ENCODE measurements around the gene MAST4.

MAST4 gene

GRCh38 chr5:66891184-66891925 is 295.2 kb downstream of the MAST4 start:
- Histone ChIP-seq H2AFZ (ENCODE audit: low read length) (no peak overlapping the region), H3F3A (ENCODE audit: insufficient read depth, low read length) (no peaks in the 10 kb centered on the region), H3K27ac (ENCODE audit: low read length) (no peak overlapping the region), H3K9ac (ENCODE audit: low read length) (no peak overlapping the region), H4K20me1 (ENCODE audit: insufficient read depth, low read length) (no peaks in the 10 kb centered on the region), H3K4me3 (ENCODE audit: low read length) (no peak overlapping the region), H3K9me2 (replicated peaks; ENCODE audit: insufficient read depth, low read length) (no peaks in the 10 kb centered on the region), H3K27me3 (replicated peaks; ENCODE audit: insufficient read depth, low read length) (no peaks in the 10 kb centered on the region), H3K4me2 (ENCODE audit: low read depth, low read length) (no peak overlapping the region), H3K79me2 (ENCODE audit: low read length) (no peaks in the 10 kb centered on the region), H3K4me1 (ENCODE audit: low read length) (no peaks in the 10 kb centered on the region), H3K9me3 (replicated peaks; ENCODE audit: insufficient read depth, low read length) (no peaks in the 10 kb centered on the region), H3K36me3 (replicated peaks; ENCODE audit: insufficient read depth, low read length) (no peaks in the 10 kb centered on the region)
- DNase-seq, result no peak
- TF ChIP-seq EZH2phosphoT487 (IDR thresholded peaks at IDR 0.05; ENCODE audit: low read length) (no peak), EZH2 (optimal IDR thresholded peaks at IDR 0.05; ENCODE audit: low read depth, low read length) (no peak)
- TF ChIP-seq, protein P1, sequence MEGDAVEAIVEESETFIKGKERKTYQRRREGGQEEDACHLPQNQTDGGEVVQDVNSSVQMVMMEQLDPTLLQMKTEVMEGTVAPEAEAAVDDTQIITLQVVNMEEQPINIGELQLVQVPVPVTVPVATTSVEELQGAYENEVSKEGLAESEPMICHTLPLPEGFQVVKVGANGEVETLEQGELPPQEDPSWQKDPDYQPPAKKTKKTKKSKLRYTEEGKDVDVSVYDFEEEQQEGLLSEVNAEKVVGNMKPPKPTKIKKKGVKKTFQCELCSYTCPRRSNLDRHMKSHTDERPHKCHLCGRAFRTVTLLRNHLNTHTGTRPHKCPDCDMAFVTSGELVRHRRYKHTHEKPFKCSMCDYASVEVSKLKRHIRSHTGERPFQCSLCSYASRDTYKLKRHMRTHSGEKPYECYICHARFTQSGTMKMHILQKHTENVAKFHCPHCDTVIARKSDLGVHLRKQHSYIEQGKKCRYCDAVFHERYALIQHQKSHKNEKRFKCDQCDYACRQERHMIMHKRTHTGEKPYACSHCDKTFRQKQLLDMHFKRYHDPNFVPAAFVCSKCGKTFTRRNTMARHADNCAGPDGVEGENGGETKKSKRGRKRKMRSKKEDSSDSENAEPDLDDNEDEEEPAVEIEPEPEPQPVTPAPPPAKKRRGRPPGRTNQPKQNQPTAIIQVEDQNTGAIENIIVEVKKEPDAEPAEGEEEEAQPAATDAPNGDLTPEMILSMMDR (IDR thresholded peaks at IDR 0.05; ENCODE audit: low read length), result no peak

GRCh38 chr5:66892716-66893115 is 296.5 kb downstream of the MAST4 start:
- Histone ChIP-seq H3K9me3 (replicated peaks; ENCODE audit: insufficient read depth, low read length) (no peaks in the 10 kb centered on the region), H4K20me1 (ENCODE audit: insufficient read depth, low read length) (no peaks in the 10 kb centered on the region), H3K4me1 (ENCODE audit: low read length) (no peaks in the 10 kb centered on the region), H3K4me3 (ENCODE audit: low read length) (no peak overlapping the region), H3K27ac (ENCODE audit: low read length) (no peak overlapping the region), H3K27me3 (replicated peaks; ENCODE audit: insufficient read depth, low read length) (no peaks in the 10 kb centered on the region), H3K9me2 (replicated peaks; ENCODE audit: insufficient read depth, low read length) (no peaks in the 10 kb centered on the region), H3K36me3 (replicated peaks; ENCODE audit: insufficient read depth, low read length) (no peaks in the 10 kb centered on the region), H3K79me2 (ENCODE audit: low read length) (no peaks in the 10 kb centered on the region), H3F3A (ENCODE audit: insufficient read depth, low read length) (no peaks in the 10 kb centered on the region), H3K4me2 (ENCODE audit: low read depth, low read length) (no peak overlapping the region), H2AFZ (ENCODE audit: low read length) (no peak overlapping the region), H3K9ac (ENCODE audit: low read length) (no peak overlapping the region)
- no peak for DNase-seq
- TF ChIP-seq, protein P1 (IDR thresholded peaks at IDR 0.05; ENCODE audit: low read length), result no peak
- TF ChIP-seq EZH2phosphoT487 (IDR thresholded peaks at IDR 0.05; ENCODE audit: low read length), result no peak

DNA sequence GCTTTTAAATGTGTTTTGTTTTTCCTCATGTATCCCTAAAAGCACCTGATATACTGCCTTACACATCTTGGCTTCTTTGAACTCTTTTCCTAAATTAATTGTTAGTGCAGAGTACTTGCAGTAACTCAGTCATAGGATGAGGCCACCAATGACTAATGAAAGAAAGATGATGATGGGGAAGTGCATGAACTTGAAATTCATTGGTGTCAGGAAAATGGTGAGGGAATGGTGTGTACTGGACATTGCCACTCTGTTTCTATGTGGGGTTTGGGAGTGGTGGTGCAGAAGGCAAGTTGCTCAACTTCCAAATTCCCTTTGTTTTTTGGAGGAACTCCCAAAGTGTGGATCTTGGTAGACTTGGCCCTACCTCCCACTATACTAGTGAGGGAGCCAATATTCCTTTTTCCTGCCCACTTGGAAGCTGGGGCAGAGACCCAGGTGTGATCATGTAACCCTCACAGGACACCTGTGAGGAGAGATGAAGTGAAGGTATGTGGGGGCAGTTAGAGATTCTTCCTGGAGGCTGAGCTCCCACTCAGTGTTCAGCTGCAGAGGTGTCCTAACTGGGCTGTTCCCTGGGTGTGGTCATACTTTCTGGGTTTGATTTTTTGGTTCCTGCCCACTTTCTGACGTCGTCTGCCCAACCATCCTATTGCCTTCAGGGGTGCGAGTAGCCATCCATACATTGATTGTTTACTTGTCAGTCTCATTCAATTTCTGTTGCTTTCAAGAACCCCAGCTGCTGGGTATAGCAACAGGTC is 298.5 kb downstream of the MAST4 start:
- Histone ChIP-seq H3K27me3 (replicated peaks; ENCODE audit: insufficient read depth, low read length) (no peaks in the 10 kb centered on the region), H3K9me2 (replicated peaks; ENCODE audit: insufficient read depth, low read length) (no peaks in the 10 kb centered on the region), H3K27ac (ENCODE audit: low read length) (no peak overlapping the region)

More for the DNA sequence above, 298.5 kb downstream of the MAST4 start:
- no peak overlapping the region for H2AFZ ChIP-seq (ENCODE audit: low read length)
- no peaks in the 10 kb centered on the region for H3F3A ChIP-seq (ENCODE audit: insufficient read depth, low read length)
- no peak overlapping the region for H3K9ac ChIP-seq (ENCODE audit: low read length)
- H3K36me3 ChIP-seq (replicated peaks; ENCODE audit: insufficient read depth, low read length), result no peaks in the 10 kb centered on the region
- H3K4me1 ChIP-seq (ENCODE audit: low read length), result 0 out of 2 replicates have a peak, but pooled peaks cover 5% of the 10 kb centered on the region
- H3K79me2 ChIP-seq (ENCODE audit: low read length), result no peaks in the 10 kb centered on the region
- no peak overlapping the region for H3K4me2 ChIP-seq (ENCODE audit: low read depth, low read length)
- no peaks in the 10 kb centered on the region for H4K20me1 ChIP-seq (ENCODE audit: insufficient read depth, low read length)
- TF ChIP-seq EZH2 (optimal IDR thresholded peaks at IDR 0.05; ENCODE audit: low read depth, low read length) (no peak), EZH2phosphoT487 (IDR thresholded peaks at IDR 0.05; ENCODE audit: low read length) (no peak)
- TF ChIP-seq, protein P1 (IDR thresholded peaks at IDR 0.05; ENCODE audit: low read length), result no peak
- no peak overlapping the region for H3K4me3 ChIP-seq (ENCODE audit: low read length)
- H3K9me3 ChIP-seq (replicated peaks; ENCODE audit: insufficient read depth, low read length), result no peaks in the 10 kb centered on the region
- DNase-seq, result no peak

Measured in MM.1S (cell line).